Gastroesophageal sphincter (tissue), 4 donors: Measurements from ENCODE around the gene MON1A. TPM values are rescaled to one million over a fixed set of nuclear protein-coding genes. Genes with fewer than 3 reads are reported as not detected.
A peak's percentile ranks its signal among the peaks of the same experiment; 100 is the strongest.

Source experiments
- ATAC-seq: fragments of 150-250 bp; one replicate; pipeline ENCODE4 v1.9.1; 2016; ENCODE audit warnings: mild to moderate bottlenecking, moderate library complexity
- H3K27ac ChIP-seq, 4 donors: fragments of 200-600 bp; sonication (generic) in 3 of 4; 1 replicate in 3 of 4; 2 replicates in 1 of 4; pipeline ENCODE4 v1.5.1; 2016 to 2019
- H3K27me3 ChIP-seq: fragments of 200-600 bp; sonication (generic); one replicate; pipeline ENCODE4 v1.5.1; 2019
- H3K36me3 ChIP-seq, 2 donors: fragments of 200-600 bp; sonication (generic); one replicate each; pipeline ENCODE4 v1.5.1; 2019; ENCODE audit warnings: control low read depth in 1 of 2
- H3K4me1 ChIP-seq, 3 donors: fragments of 200-600 bp; sonication (generic); 1 replicate in 2 of 3; 2 replicates in 1 of 3; pipeline ENCODE4 v1.5.1; 2016 to 2019; ENCODE audit warnings: control low read depth in 2 of 3
- H3K4me3 ChIP-seq, 2 donors: fragments of 200-600 bp; sonication (generic); one replicate each; pipeline ENCODE4 v1.5.1; 2019; ENCODE audit warnings: mild to moderate bottlenecking in 1 of 2, moderate library complexity in 1 of 2
- H3K9me3 ChIP-seq, 3 donors: fragments of 200-600 bp; sonication (generic); one replicate each; pipeline ENCODE4 v1.5.1; 2017 to 2019; ENCODE audit warnings: control low read depth in 2 of 3
- CTCF ChIP-seq, 4 experiments: fragments of 200-600 bp in 2 of 4; fragments of 450-650 bp in 2 of 4; sonication (generic) in 1 of 4; IDR thresholded peaks; one replicate each; pipeline ENCODE4 v1.5.1; 2017 to 2019; ENCODE audit warnings: antibody characterized with exemption in 4 of 4, mild to moderate bottlenecking in 2 of 4, moderate library complexity in 2 of 4
- EP300 ChIP-seq: sonication (generic); formaldehyde crosslinking; IDR thresholded peaks from one replicate; pipeline ENCODE4 v1.6.1; 2017; ENCODE audit warnings: antibody characterized with exemption, mild to moderate bottlenecking
- POLR2A ChIP-seq, 2 donors: fragments of 450-650 bp; IDR thresholded peaks; one replicate each; pipeline ENCODE4 v1.6.1; 2017; ENCODE audit warnings: antibody characterized with exemption in 2 of 2, mild to moderate bottlenecking in 2 of 2, moderate library complexity in 1 of 2
- POLR2AphosphoS5 ChIP-seq: sonication (generic); formaldehyde crosslinking; IDR thresholded peaks from one replicate; pipeline ENCODE4 v1.6.1; 2017; ENCODE audit warnings: antibody characterized with exemption
- WGBS, 2 donors: methylation state at CpG; one replicate each; pipeline ENCODE4 v1.1.5; 2018; ENCODE audit warnings: low coverage in 1 of 2; 5-methylcytosine and 5-hydroxymethylcytosine counted together
- total RNA-seq, 4 donors: library from RNA; depleted of rRNA; stranded (reverse); fragments of >200 nt; gene quantifications; one replicate each; pipeline ENCODE4 v1.1.0, GENCODE V29; 2016

Gene MON1A
- total RNA-seq, 4 donors from 2014 or later: 9.0 to 21.8 (median 10.8) TPM

- peaks cover 0 to 16% (median 9%) of the 10 kb centered on the region in 3 donors for H3K4me1 ChIP-seq
- peaks cover 49% of the 10 kb centered on the region for H3K27me3 ChIP-seq
- no peak overlapping the region for H3K27ac ChIP-seq
- TF ChIP-seq POLR2A (IDR thresholded peaks at IDR 0.05) (no peak), POLR2AphosphoS5 (no peak), CTCF (IDR thresholded peaks at IDR 0.05) (no peak), EP300 (no peak)
- WGBS, 2 donors: 60 to 76% methylated on average over 1 to 6 of the region's 10 CpGs
- no peaks in the 10 kb centered on the region for H3K9me3 ChIP-seq
- H3K36me3 ChIP-seq: no peaks in the 10 kb centered on the region
- no peak for ATAC-seq
- H3K4me3 ChIP-seq: no peak overlapping the region
These were observed 58.0 kb downstream of the MON1A start for GRCh38 chr3:49871531-49872153.

DNA sequence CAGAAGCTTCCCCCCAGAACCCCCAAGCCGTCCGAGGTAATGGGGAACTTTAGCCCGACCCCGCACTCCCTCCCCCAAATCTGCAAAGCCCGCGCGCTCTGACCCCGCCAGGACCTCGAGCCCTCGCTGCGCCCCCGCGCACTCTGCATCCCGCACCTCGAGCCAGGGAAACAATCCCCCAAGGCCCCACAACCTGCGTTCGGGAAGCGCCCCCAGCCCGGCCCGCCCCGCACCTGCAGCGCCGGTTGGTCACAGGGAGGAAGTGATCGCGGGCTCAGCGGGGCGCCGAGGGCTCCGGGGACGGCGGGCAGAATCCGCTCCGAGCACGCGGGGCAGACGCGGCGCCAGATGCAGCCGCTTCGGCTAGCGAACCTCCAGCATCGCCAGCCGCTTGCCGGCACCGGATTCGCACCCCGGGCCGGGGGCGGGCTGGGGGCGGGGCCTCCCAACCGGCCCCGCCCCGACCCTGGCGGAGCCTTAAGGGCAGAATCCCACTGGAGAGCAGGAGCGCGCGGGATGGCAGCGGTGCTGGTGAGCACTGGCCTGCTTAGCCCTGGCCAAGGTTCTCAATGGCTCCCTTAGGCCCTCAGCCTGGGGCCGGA lies 60.0 kb downstream of the MON1A start, which contains the start of gene CAMKV:
Gene CAMKV, minus strand, starts transcription at position 382 of the 602 bp plus-strand sequence. CDS start 7,518 bp downstream, outside the sequence.
- H3K27me3 ChIP-seq: peaks cover 65% of the 10 kb centered on the region
- no peaks in the 10 kb centered on the region for H3K36me3 ChIP-seq
- no peak within 1 kb of the TSS for H3K27ac ChIP-seq
- ATAC-seq: peak; percentile 22
- TF ChIP-seq CTCF (IDR thresholded peaks at IDR 0.05) (no peak), EP300 (no peak), POLR2A (IDR thresholded peaks at IDR 0.05) (no peak), POLR2AphosphoS5 (no peak)
- H3K4me3 ChIP-seq: peak within 1 kb of the TSS; percentile 0 to 49
- no CpG with 5 or more reads among the region's 59 CpGs for WGBS, 2 donors
- H3K4me1 ChIP-seq: peaks cover 0 to 16% (median 9%) of the 10 kb centered on the region in 3 donors
- no peaks in the 10 kb centered on the region for H3K9me3 ChIP-seq

GRCh38 chr3:49868862-49869466 lies 60.6 kb downstream of the MON1A start:
- Histone ChIP-seq H3K27ac (no peak overlapping the region), H3K9me3 (no peaks in the 10 kb centered on the region), H3K36me3 (no peaks in the 10 kb centered on the region), H3K4me1 (peaks cover 0 to 16% (median 9%) of the 10 kb centered on the region in 3 donors), H3K27me3 (peaks cover 72% of the 10 kb centered on the region), H3K4me3 (peak overlapping the region in 1 of 2 donors; percentile 49)
- TF ChIP-seq POLR2AphosphoS5 (no peak), EP300 (no peak), CTCF (IDR thresholded peaks at IDR 0.05) (no peak), POLR2A (IDR thresholded peaks at IDR 0.05) (no peak)
- WGBS, 2 donors: 30% methylated on average over 2 of the region's 23 CpGs; no CpG with 5 or more reads in 1 of the 2 donors
- no peak for ATAC-seq

DNA sequence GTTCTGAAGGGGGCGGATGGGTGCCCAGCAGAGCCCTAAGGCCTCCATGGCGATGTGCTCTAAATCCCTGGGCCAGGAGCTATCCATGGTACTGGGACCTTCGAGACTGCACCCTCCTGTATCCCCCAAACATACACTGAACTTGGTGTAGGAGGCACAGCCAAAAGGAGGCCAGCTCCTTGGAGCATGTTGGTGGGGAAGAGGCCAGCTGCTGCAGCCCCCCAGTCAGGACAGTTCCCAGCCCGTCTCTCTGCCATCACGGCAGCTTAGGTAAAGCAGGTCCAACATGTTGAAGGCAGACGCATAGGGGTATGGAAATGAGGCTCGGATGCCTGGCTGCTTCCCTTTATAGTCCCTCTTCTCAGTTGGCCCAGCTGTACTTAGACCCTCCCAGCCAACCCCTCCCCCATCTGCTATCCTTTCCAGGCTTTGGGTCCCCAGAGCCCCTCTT lies 61.7 kb downstream of the MON1A start:
- no peak for TF ChIP-seq POLR2A (IDR thresholded peaks at IDR 0.05)
- TF ChIP-seq POLR2AphosphoS5: no peak
- TF ChIP-seq EP300: no peak
- no peak for TF ChIP-seq CTCF (IDR thresholded peaks at IDR 0.05)
- 20 to 23% methylated on average over 7 of the region's 7 CpGs for WGBS, 2 donors
- no peaks in the 10 kb centered on the region for H3K36me3 ChIP-seq
- H3K27me3 ChIP-seq: peaks cover 80% of the 10 kb centered on the region
- no peak overlapping the region for H3K27ac ChIP-seq
- ATAC-seq: no peak
- H3K4me1 ChIP-seq: peaks cover 0 to 16% (median 9%) of the 10 kb centered on the region in 3 donors
- H3K4me3 ChIP-seq: no peak overlapping the region
- H3K9me3 ChIP-seq: no peaks in the 10 kb centered on the region
